NCI-H446 treated with DMSO at 0.1 percent for 48 hours (cell line): ENCODE measurements around the gene EML5.

Experiments used
- DNase-seq: peaks from one replicate; lab custom pipeline; 2025; lab: John Stamatoyannopoulos, UW

Gene EML5

DNA sequence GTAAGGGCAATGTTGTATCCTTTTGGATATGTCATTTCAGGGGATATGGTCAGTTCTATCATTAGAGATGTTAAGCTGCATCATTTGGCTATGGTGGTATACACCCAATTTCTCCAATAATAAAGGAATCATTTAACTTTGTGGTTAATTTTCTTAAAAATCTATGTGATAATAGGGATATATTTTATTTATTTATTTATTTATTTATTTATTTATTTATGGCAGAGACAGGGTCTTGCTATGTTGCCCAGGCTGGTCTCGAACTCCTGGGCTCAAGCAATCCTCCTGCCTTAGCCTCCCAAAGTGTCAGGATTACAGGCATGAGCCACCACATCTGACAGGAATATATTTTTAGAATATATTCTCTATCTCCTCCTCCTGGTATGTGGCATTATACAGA, 85.7 kb downstream of the EML5 start:
- DNase-seq = no peak

DNA sequence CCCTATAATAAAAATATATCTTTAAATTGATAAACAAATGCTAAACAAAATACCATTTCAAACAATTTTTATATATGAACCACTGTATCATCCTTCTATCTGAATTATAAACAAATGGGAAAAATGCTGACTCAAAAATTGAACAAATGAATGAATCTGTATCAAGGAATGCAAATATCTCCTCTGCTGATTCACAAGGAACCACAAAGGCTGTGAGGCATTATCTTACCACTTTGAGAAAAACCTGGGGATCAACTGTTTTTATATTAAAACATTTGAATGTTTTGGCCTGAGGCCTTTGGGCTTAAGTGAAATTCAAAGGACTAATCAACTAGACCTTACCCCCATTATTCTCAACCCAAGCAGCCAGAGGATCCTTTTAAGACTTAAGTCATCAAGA, 86.3 kb downstream of the EML5 start:
- DNase-seq = no peak

DNA sequence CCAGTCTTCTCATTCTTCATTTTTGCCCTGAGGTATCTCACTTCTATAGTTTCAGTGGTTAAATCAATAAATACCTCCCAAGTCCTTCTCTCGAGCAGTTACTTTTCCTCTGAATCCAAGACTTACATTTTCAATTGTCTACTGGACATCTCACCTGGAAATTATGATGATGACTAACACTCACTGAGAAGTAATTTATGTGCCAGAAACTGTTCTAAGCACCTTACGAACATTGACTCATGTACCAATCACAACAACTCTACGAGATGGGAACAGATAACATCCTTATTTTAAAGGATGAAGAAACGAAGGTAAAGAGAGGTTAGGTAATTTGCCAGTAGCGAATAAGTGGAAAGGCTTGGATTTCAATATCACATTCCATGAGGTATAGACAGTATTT, 94.1 kb downstream of the EML5 start:
- no peak for DNase-seq

DNA sequence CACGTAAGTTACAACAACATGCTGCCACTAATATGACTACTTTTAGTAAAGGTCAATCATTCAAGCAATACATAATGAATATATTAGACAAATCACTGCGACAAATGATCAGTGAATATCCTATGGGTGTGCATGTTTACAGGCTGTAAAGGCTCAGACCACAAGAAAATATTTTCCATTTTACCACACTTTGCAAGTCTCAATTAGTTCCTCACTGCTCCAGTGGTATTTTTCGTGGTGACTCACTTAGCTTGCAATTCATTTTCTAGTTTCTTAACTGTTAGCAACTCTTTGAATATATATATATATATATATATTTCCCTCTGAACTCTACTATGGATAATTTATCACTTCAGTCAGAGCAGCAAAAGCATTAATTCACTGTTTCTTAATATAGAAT, 96.9 kb downstream of the EML5 start:
- no peak for DNase-seq

DNA sequence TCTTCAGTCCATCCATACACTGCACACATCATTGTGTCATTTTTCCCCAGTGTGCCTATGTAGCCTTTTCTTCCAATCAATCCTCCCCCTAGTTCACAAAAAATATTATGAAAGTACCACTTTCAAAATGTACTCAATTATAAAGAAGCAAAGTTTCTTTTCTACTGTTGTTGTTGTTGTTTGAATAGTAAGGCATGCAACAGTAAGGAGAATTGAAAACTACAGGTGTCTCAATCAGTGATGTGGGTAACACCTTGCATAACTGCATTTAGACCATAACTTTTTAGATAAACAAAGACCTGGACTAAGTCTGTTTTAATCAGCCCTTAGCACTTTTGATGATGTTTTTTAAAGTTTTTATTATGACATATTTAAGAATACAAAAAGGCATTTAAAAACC, 104.4 kb downstream of the EML5 start:
- no peak for DNase-seq

DNA sequence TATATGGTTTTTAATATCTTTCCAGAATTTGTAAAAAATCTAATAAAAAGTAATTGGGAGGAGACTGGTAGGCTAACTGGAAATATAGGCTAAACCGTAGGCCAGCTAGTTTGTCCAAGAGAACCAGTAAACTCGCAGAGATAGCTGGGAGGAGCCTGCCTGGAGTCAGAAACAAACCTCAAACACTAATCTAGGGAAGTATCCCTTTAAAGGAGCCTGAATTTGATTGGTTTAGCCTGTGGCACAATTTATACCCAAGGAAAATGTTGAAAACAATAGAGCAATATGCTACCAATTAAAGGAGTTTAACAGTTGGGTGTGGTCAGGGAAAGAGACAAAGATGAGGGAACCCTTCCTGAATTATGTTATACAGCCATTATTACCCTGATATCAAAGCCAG, 109.6 kb downstream of the EML5 start:
- no peak for DNase-seq

GRCh38 chr14:88682495-88683114, 110.1 kb downstream of the EML5 start:
- no peak for DNase-seq

DNA sequence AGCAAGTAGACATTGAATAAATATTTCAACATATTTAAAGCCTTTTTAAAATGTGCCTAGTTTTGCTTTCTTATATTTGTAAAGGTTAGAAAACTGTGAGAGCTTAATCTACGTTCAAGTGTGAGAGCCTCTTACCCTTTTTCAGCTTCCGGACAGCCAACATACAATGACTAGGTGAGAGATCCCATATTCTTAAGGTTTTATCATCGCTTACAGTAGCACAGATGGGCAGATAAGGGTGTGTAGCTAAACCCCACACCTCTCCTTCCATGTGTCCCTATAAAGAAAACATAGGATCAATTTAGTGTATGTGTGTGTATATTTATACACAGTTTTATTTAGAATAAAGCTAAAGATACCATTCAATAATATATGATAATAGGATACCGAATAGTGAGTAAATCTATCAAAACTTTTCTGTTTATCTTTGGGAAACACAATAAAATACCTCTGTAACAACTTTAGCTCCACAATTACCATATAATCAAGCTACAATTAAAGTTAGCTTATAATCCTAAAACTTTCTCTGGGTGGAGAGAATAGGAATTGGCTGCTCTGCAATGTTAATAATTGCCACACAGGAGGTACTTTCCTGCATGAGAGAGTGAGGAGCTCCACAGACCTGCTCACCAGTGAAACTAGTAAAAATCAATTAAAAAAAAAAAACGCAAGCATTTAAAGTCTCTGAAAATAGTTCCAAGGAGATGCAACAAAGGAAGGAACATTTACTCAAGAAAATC, 110.8 kb downstream of the EML5 start:
- DNase-seq = no peak

- DNase-seq = no peak
Observed at GRCh38 chr14:88669346-88669745, 123.4 kb downstream of the EML5 start.

DNA sequence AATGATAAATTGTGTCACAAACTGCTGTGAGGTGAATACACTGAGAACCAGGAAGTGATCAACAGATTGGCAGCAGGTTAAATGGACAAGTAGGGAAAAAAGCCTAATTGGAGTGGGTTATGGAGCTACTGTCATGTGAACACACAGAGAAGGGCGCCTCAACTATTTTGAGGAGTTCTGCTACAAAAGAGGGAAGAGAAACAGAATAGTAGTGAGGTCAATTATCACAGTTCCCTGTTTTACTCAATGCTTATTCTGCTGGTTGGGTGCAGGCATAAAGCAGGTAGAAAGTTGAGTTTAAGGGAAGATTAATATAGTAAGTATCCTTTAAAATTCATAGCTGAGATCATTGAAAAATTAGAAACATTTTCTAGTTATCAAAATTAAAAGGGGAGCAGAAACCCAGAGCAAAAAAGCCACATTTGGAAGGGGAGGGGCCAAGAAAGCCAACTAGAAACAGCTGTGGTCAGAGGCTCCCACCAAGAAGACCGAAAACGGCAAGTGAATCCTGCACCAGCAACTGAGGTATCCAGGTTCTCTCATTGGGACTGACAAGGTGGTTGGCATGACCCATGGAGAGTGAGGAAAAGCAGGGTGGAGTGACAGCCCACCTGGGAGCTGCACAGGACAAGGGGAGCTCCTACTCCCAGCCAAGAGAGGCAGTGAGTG, 124.2 kb downstream of the EML5 start:
- no peak for DNase-seq

- peak; percentile 53 for DNase-seq
Observed at GRCh38 chr14:88667555-88668273, 125.0 kb downstream of the EML5 start.

DNA sequence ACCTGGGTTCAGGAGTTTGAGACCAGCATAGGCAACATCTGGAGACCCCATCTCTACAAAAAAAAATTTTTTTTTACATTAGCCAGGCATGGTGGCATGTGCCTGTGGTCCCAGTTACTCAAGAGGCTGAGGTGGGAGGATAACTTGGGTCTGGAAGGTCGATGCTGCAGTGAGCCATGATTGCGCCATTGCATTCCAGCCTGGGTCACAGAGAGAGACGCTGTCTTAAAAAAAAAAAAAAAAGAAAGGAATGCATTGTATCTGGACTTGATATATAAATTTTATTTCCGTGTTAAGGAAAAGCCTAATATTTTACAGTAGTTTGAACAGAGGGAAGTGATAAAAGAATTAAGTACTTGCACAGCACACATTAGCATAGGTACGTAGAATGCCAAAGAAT, 132.7 kb downstream of the EML5 start:
- DNase-seq = no peak

- no peak for DNase-seq
Observed at GRCh38 chr14:88639221-88639620, 153.5 kb downstream of the EML5 start.

GRCh38 chr14:88632512-88632911, 160.2 kb downstream of the EML5 start:
- DNase-seq = no peak

- no peak for DNase-seq
Observed at GRCh38 chr14:88631091-88631490, 161.7 kb downstream of the EML5 start.

DNA sequence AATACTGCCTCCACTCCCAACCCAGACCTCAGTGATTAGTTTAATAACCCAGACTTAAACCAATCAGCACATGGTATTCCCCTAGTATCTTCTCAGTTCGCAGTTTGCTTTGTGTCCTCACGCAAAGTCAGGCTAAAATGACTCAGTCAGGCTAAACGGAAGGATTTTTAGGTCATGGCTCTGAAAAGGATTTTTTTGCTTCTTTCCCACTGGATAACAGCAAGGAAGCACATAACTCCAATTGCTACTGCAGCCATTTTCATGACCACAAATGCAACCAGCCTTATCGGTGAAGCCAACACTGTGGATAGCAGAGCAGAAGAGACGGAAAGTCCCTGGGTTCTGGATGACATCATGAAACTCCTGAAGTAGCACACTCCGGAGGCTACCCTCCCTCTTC, 162.2 kb downstream of the EML5 start:
- no peak for DNase-seq

GRCh38 chr14:88628462-88628861, 164.3 kb downstream of the EML5 start:
- DNase-seq = no peak

DNA sequence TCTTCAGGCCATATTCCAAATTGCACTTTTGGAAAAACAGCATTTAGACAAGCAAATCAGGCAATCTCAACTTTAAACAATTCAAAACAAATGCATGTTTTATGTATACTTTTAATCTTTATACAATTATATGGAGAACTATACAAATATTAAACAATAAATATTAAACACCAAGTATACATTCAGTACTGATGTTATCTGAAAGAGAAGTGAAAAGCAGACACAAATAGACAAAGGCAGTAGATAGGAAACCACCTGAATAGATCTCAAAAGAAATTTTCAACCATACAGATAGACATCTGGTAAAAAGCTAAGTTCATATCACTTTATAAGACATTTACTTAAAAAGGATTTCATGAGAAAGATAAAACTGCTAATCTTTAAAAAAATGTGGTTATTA, 164.7 kb downstream of the EML5 start:
- DNase-seq = no peak

- no peak for DNase-seq
Observed at GRCh38 chr14:88625671-88626070, 167.1 kb downstream of the EML5 start.

DNA sequence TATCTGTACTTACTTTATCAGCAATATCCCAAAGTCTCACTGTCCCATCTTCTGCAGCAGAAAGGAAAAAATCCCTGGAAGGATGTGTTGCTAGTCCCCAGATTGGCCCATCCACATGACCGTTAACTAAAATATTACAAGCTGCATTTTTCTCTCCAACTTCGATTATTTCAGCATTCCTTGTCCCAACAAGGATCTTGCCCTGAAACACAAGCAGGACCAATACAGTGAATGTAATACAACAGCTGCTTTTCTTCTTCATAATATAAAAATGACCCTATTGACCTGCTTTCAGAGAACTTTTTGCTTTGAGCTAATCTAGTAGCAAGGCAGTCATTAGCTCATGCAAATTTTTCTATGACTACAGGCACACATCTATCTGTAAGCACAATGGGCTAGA, 171.7 kb downstream of the EML5 start:
- no peak for DNase-seq

- no peak for DNase-seq
Observed at GRCh38 chr14:88618476-88618875, 174.3 kb downstream of the EML5 start.

GRCh38 chr14:88617479-88617878, 175.3 kb downstream of the EML5 start:
- no peak for DNase-seq

GRCh38 chr14:88616697-88617096, 176.1 kb downstream of the EML5 start:
- no peak for DNase-seq
